ENCODE measurements around the gene GMEB2. TPM values are rescaled to one million over a fixed set of nuclear protein-coding genes. Genes with fewer than 3 reads are reported as not detected.

GMEB2 gene
- total RNA-seq, 3 donors from 2014 or later, result 6.6 to 11.0 (median 10.2) TPM

DNA sequence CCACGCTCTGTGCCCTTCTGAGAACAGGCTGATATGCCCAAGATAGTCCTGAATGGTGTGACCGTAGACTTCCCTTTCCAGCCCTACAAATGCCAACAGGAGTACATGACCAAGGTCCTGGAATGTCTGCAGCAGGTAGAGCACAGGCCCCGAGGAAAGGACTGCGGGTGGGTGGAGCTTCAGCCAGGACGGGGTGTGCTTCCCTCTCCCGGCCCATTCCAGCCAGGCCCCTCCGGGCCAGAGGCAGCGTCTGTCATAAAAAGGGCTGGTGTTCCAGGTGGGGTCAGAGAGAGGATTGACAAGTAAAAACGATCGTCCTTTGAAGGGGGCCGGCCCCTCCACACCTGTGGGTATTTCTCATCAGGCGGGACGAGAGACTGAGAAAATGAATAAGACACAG lies 32.5 kb upstream of the GMEB2 start:
- intact Hi-C loops (cut with DNase I; ENCODE audit: low total_unique reads), result no loop called here
- peak overlapping the region; percentile 58 to 82 (median 73) for H3K4me3 ChIP-seq
- H3K27me3 ChIP-seq, result no peaks in the 10 kb centered on the region
- H3K9me3 ChIP-seq, result no peaks in the 10 kb centered on the region
- H3K4me1 ChIP-seq, result peaks cover 4 to 17% of the 10 kb centered on the region in 2 donors
- TF ChIP-seq, protein P1, sequence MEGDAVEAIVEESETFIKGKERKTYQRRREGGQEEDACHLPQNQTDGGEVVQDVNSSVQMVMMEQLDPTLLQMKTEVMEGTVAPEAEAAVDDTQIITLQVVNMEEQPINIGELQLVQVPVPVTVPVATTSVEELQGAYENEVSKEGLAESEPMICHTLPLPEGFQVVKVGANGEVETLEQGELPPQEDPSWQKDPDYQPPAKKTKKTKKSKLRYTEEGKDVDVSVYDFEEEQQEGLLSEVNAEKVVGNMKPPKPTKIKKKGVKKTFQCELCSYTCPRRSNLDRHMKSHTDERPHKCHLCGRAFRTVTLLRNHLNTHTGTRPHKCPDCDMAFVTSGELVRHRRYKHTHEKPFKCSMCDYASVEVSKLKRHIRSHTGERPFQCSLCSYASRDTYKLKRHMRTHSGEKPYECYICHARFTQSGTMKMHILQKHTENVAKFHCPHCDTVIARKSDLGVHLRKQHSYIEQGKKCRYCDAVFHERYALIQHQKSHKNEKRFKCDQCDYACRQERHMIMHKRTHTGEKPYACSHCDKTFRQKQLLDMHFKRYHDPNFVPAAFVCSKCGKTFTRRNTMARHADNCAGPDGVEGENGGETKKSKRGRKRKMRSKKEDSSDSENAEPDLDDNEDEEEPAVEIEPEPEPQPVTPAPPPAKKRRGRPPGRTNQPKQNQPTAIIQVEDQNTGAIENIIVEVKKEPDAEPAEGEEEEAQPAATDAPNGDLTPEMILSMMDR (IDR thresholded peaks at IDR 0.05), result no peak
- TF ChIP-seq POLR2AphosphoS5 (IDR thresholded peaks at IDR 0.05), result no peak
- TF ChIP-seq POLR2A (IDR thresholded peaks at IDR 0.05), result no peak
- H3K27ac ChIP-seq, result peak overlapping the region; percentile 82 to 94
- no peaks in the 10 kb centered on the region for H3K36me3 ChIP-seq
- DNase-seq (ENCODE audit: low spot score in 2 of 2), result no peak

DNA sequence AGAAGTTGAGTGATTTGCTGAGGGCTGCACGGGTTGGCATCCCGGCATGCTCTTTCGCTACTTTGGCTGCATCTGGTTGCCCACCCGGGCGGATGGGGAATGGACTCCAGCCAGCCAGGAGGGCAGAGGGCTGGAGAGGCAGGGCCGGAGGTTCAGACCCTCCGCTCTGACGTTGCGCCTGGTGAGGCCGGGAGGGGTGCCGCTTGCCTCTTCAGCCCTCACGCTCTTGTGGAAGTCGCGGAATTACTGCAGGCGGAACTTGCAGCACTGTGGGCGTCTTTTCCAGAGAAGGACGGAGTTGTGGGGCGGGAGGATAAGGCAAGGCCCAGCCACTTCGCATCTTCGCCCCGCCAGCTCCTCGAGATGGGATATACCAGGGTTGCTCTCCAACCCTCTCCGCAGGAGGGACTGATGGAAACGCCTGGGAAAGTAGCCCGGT lies 31.9 kb upstream of the GMEB2 start:
- H3K4me3 ChIP-seq, result peak overlapping the region; percentile 58 to 82 (median 73)
- no peak for DNase-seq (ENCODE audit: low spot score in 2 of 2)
- H3K27me3 ChIP-seq, result no peaks in the 10 kb centered on the region
- intact Hi-C loops (cut with DNase I; ENCODE audit: low total_unique reads), result no loop called here
- no peaks in the 10 kb centered on the region for H3K9me3 ChIP-seq
- H3K27ac ChIP-seq, result peak overlapping the region; percentile 82 to 94
- H3K4me1 ChIP-seq, result peaks cover 4 to 17% of the 10 kb centered on the region in 2 donors
- H3K36me3 ChIP-seq, result no peaks in the 10 kb centered on the region
- TF ChIP-seq POLR2A (IDR thresholded peaks at IDR 0.05) (no peak), POLR2AphosphoS5 (IDR thresholded peaks at IDR 0.05) (no peak)
- TF ChIP-seq, protein P1 (IDR thresholded peaks at IDR 0.05), result no peak

DNA sequence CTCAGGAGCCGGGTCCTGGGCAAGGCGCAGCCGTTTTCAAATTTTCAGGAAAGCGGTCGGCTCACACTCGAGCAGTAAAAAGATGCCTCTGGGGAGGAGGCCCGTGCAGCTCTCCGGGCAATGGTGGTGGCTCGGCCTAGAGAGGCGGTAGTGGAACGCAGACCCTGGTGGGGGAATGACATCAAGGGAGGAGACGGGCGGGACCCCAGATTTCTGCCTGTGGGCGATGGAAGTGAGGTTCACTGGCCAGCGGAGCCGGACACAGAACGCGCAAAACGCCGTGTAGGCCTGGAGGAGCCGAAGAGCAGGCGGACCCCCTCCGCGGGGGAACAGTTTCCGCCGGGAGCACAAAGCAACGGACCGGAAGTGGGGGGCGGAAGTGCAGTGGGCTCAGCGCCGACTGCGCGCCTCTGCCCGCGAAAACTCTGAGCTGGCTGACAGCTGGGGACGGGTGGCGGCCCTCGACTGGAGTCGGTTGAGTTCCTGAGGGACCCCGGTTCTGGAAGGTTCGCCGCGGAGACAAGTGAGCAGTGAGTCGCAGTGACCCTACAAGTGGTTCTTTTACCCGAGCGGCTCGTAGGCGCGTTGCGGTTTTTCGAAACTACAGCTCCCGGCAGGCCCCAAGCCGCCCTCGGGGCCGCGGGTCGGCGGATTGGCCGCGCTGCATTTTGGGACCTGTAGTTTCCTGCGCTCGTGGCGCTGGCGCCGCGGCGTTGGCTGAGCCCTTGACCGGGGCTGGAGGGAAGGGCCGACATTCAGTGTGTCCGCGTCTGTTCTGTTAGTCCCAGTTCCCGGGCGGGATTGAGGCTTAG lies 31.2 kb upstream of the GMEB2 start, which contains the start of gene RTEL1:
TSS of gene RTEL1 (plus strand) at position 376 of the 812 bp plus-strand sequence. CDS start 1,091 bp downstream, outside the sequence.
- peak within 1 kb of the TSS; percentile 82 to 94 for H3K27ac ChIP-seq
- H3K9me3 ChIP-seq, result no peaks in the 10 kb centered on the region
- H3K36me3 ChIP-seq, result no peaks in the 10 kb centered on the region
- DNase-seq (ENCODE audit: low spot score in 2 of 2), result peak; percentile 88 to 91
- intact Hi-C loops (cut with DNase I; ENCODE audit: low total_unique reads), result no loop called here
- TF ChIP-seq POLR2AphosphoS5 (IDR thresholded peaks at IDR 0.05), result peak; percentile 80 to 96 (median 84)
- TF ChIP-seq, protein P1 (IDR thresholded peaks at IDR 0.05), result peak in 2 of 3 donors; percentile 24 to 27
- peak; percentile 43 for TF ChIP-seq POLR2A (IDR thresholded peaks at IDR 0.05)
- peaks cover 5 to 17% of the 10 kb centered on the region in 2 donors for H3K4me1 ChIP-seq
- peak within 1 kb of the TSS; percentile 58 to 82 (median 73) for H3K4me3 ChIP-seq
- no peaks in the 10 kb centered on the region for H3K27me3 ChIP-seq

DNA sequence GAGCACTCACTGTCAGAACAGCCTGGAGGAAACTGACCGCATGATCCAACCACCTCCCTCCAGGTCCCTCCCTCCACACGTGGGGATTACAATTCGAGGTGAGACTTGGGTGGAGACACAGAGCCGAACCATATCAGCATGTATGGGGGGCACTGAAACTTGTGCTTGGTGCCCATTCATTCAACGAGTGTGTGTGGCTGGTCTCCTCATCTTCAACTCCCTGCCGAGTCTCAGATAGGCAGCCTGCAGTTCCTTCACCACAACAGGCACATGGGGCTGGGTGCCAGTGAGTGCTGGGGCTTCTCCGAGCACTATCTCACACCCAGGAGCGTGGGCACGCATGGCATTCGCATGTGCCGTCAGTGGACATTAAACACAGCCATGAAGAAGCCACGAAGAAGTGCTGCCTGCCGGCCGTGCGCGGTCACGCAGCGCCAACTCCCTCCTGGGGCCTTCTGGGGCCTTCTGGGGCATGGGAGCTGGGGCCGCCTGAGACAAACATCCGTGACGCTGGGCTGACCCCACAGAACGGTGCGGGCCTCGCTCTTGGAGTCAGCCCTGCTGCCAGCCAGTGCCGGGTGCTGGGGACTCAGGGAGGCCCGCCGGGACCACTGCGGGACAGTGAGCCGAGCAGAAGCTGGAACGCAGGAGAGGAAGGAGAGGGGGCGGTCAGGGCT lies 30.5 kb upstream of the GMEB2 start:
- Histone ChIP-seq H3K9me3 (no peaks in the 10 kb centered on the region), H3K4me3 (peak overlapping the region; percentile 58 to 82 (median 73)), H3K4me1 (peaks cover 12 to 17% of the 10 kb centered on the region in 2 donors), H3K36me3 (no peaks in the 10 kb centered on the region), H3K27me3 (no peaks in the 10 kb centered on the region), H3K27ac (peak overlapping the region; percentile 82 to 94)
- no peak for TF ChIP-seq POLR2A (IDR thresholded peaks at IDR 0.05)
- TF ChIP-seq, protein P1 (IDR thresholded peaks at IDR 0.05), result no peak
- TF ChIP-seq POLR2AphosphoS5 (IDR thresholded peaks at IDR 0.05), result no peak
- intact Hi-C loops (cut with DNase I; ENCODE audit: low total_unique reads), result no loop called here
- no peak for DNase-seq (ENCODE audit: low spot score in 2 of 2)
